GM21786 (cell line): Measurements from ENCODE around the gene SVEP1.
"Not testable (repeated sequence)": the region's sequence is repeated elsewhere in the genome, so short reads cannot be mapped to it uniquely, and the experiment has no call there.

Experiments used
- ATAC-seq: cut with Tn5 transposase; IDR thresholded peaks from one replicate; pipeline ENCODE4 v1.9.1; 2021; ENCODE audit not compliant: unreplicated experiment

Gene SVEP1

GRCh38 chr9:110579034-110579861 is at the start of gene SVEP1:
Gene SVEP1 (minus strand): TSS chr9:110579741. CDS start chr9:110579543, 198 bp downstream.
- no peak for ATAC-seq

GRCh38 chr9:110626101-110626829 is 46.7 kb upstream of the SVEP1 start:
- peak; percentile 93 for ATAC-seq

GRCh38 chr9:110623462-110624025 is 44.0 kb upstream of the SVEP1 start:
- no peak for ATAC-seq

- ATAC-seq: no peak
Measured at GRCh38 chr9:110622368-110622767, 42.8 kb upstream of the SVEP1 start.

GRCh38 chr9:110620726-110621125 is 41.2 kb upstream of the SVEP1 start:
- ATAC-seq: no peak

- no peak for ATAC-seq
Measured at GRCh38 chr9:110619831-110620230, 40.3 kb upstream of the SVEP1 start.

- ATAC-seq: no peak
Measured at GRCh38 chr9:110615498-110615897, 36.0 kb upstream of the SVEP1 start.

- not testable (repeated sequence) for ATAC-seq
Measured at GRCh38 chr9:110614576-110614975, 35.0 kb upstream of the SVEP1 start.

GRCh38 chr9:110606179-110606790 is 26.7 kb upstream of the SVEP1 start:
- no peak for ATAC-seq

- no peak for ATAC-seq
Measured at GRCh38 chr9:110605565-110605964, 26.0 kb upstream of the SVEP1 start.

- no peak for ATAC-seq
Measured at GRCh38 chr9:110604171-110604601, 24.6 kb upstream of the SVEP1 start.

- no peak for ATAC-seq
Measured at GRCh38 chr9:110602281-110602680, 22.7 kb upstream of the SVEP1 start.

- no peak for ATAC-seq
Measured at GRCh38 chr9:110601098-110601497, 21.6 kb upstream of the SVEP1 start.

- no peak for ATAC-seq
Measured at GRCh38 chr9:110599468-110599867, 19.9 kb upstream of the SVEP1 start.

- no peak for ATAC-seq
Measured at GRCh38 chr9:110592044-110592830, 12.7 kb upstream of the SVEP1 start.

- ATAC-seq: no peak
Measured at GRCh38 chr9:110591526-110591925, 12.0 kb upstream of the SVEP1 start.

GRCh38 chr9:110590816-110591215 is 11.3 kb upstream of the SVEP1 start:
- ATAC-seq: no peak

- no peak for ATAC-seq
Measured at GRCh38 chr9:110588296-110588695, 8.8 kb upstream of the SVEP1 start.

- ATAC-seq: no peak
Measured at GRCh38 chr9:110583237-110583636, 3.7 kb upstream of the SVEP1 start.

- ATAC-seq: no peak
Measured at GRCh38 chr9:110582156-110582555, 2.6 kb upstream of the SVEP1 start.

GRCh38 chr9:110580850-110581249 is 1.3 kb upstream of the SVEP1 start:
- no peak for ATAC-seq
